GM23338 (cell line): ENCODE results near the gene NUP98. TPM values are rescaled to one million over a fixed set of nuclear protein-coding genes. Genes with fewer than 3 reads are reported as not detected.
"Not testable (repeated sequence)": the region's sequence is repeated elsewhere in the genome, so short reads cannot be mapped to it uniquely, and the experiment has no call there.

Experiments used
- ATAC-seq: fragments of 200-7000 bp; cut with Tn5 transposase; 3 replicates; pipeline ENCODE4 v1.9.1; 2020
- DNase-seq: peaks from one replicate; pipeline ENCODE4 v3.0.0-alpha.2; 2015; ENCODE audit warnings: low spot score
- H2AFZ ChIP-seq: fragments of 200-600 bp; sonication (generic); 2 replicates; pipeline ENCODE4 v1.8.0; 2016; ENCODE audit warnings: antibody characterized with exemption, mild to moderate bottlenecking, moderate library complexity
- H3F3A ChIP-seq: fragments of 200-600 bp; sonication (generic); replicated peaks from 2 replicates; pipeline ENCODE4 v1.8.0; 2017; ENCODE audit warnings: antibody characterized with exemption, mixed run types, low read depth
- H3K27ac ChIP-seq: fragments of 200-600 bp; sonication (generic); 2 replicates; pipeline ENCODE4 v1.6.1; 2016; ENCODE audit warnings: low read depth
- H3K27me3 ChIP-seq: fragments of 200-600 bp; sonication (generic); 2 replicates; pipeline ENCODE4 v1.8.0; 2016; ENCODE audit warnings: mild to moderate bottlenecking, mixed run types, moderate library complexity; ENCODE audit not compliant: insufficient read depth
- H3K36me3 ChIP-seq: fragments of 200-600 bp; sonication (generic); 2 replicates; pipeline ENCODE4 v1.8.0; 2016; ENCODE audit warnings: mild to moderate bottlenecking; ENCODE audit not compliant: insufficient read depth
- H3K4me1 ChIP-seq: fragments of 200-600 bp; sonication (generic); 2 replicates; pipeline ENCODE4 v1.8.0; 2016; ENCODE audit warnings: mild to moderate bottlenecking, moderate library complexity; ENCODE audit not compliant: insufficient read depth
- H3K4me2 ChIP-seq: fragments of 200-600 bp; sonication (generic); 2 replicates; pipeline ENCODE4 v1.7.1; 2017; ENCODE audit warnings: mixed run types
- H3K4me3 ChIP-seq: fragments of 200-600 bp; sonication (generic); 2 replicates; pipeline ENCODE4 v1.6.1; 2016; ENCODE audit warnings: mixed run types
- H3K79me2 ChIP-seq: fragments of 200-600 bp; sonication (generic); replicated peaks from 2 replicates; pipeline ENCODE4 v1.8.0; 2017; ENCODE audit warnings: mild to moderate bottlenecking; ENCODE audit not compliant: insufficient read depth
- H3K9me2 ChIP-seq: fragments of 200-600 bp; sonication (generic); 2 replicates; pipeline ENCODE4 v1.8.0; 2017; ENCODE audit not compliant: insufficient read depth
- H4K20me1 ChIP-seq: fragments of 200-600 bp; sonication (generic); replicated peaks from 2 replicates; pipeline ENCODE4 v1.8.0; 2017; ENCODE audit warnings: mild to moderate bottlenecking; ENCODE audit not compliant: insufficient read depth
- H3K27ac Mint-ChIP-seq: 2 replicates; pipeline ENCODE4 v1.8.0; 2020; ENCODE audit warnings: inconsistent platforms, mild to moderate bottlenecking, moderate library complexity, mixed read lengths
- H3K27me3 Mint-ChIP-seq: 3 replicates; pipeline ENCODE4 v1.8.0; 2022; ENCODE audit warnings: low read depth, mild to moderate bottlenecking, moderate library complexity, mixed read lengths, inconsistent platforms; ENCODE audit not compliant: insufficient read depth, poor library complexity
- H3K36me3 Mint-ChIP-seq: 3 replicates; pipeline ENCODE4 v1.8.0; 2021; ENCODE audit warnings: low read depth, mild to moderate bottlenecking, inconsistent platforms, moderate library complexity, mixed read lengths
- H3K4me1 Mint-ChIP-seq: 3 replicates; pipeline ENCODE4 v1.8.0; 2020; ENCODE audit warnings: mild to moderate bottlenecking, inconsistent platforms, mixed read lengths
- H3K4me3 Mint-ChIP-seq: 3 replicates; pipeline ENCODE4 v1.8.0; 2021; ENCODE audit warnings: moderate library complexity, mild to moderate bottlenecking, inconsistent platforms, mixed read lengths
- H3K9me3 Mint-ChIP-seq: 3 replicates; pipeline ENCODE4 v1.8.0; 2020; ENCODE audit warnings: moderate library complexity, mild to moderate bottlenecking, inconsistent platforms, mixed read lengths
- CREB1 ChIP-seq: fragments of 250-450 bp; sonication (Bioruptor Pico); IDR thresholded peaks from 2 replicates; pipeline ENCODE4 v1.5.0; 2020; ENCODE audit warnings: low read depth, mild to moderate bottlenecking, moderate library complexity
- EZH2 ChIP-seq: fragments of 200-600 bp; sonication (generic); IDR thresholded peaks from one replicate; pipeline ENCODE4 v1.8.0; 2017; ENCODE audit warnings: antibody characterized with exemption, mild to moderate bottlenecking, low read depth; ENCODE audit not compliant: unreplicated experiment
- EZH2phosphoT487 ChIP-seq: fragments of 200-600 bp; sonication (generic); IDR thresholded peaks from one replicate; pipeline ENCODE4 v1.8.1; 2018; ENCODE audit warnings: antibody characterized with exemption; ENCODE audit not compliant: unreplicated experiment
- JUNB ChIP-seq: IDR thresholded peaks from one replicate; pipeline ENCODE4 v1.6.1; 2016; ENCODE audit warnings: antibody characterized with exemption; ENCODE audit not compliant: unreplicated experiment
- NANOG ChIP-seq: IDR thresholded peaks from 2 replicates; pipeline ENCODE4 v1.6.1; 2016; ENCODE audit warnings: antibody characterized with exemption, borderline replicate concordance
- ZNF331 ChIP-seq: fragments of 250-450 bp; sonication (Bioruptor Pico); IDR thresholded peaks from 2 replicates; pipeline ENCODE4 v1.5.0; 2020; ENCODE audit warnings: low read depth, mild to moderate bottlenecking, moderate library complexity
- polyA plus RNA-seq: library from polyadenylated mRNA; unstranded; fragments of >200 nt; fragmentation: Nextera tagmentation; extraction: Ambion mirVana; gene quantifications from 2 replicates; pipeline ENCODE4 v1.2.1, GENCODE V29; 2016
- total RNA-seq: library from RNA; depleted of rRNA; stranded (reverse); fragments of >200 nt; shearing (Covaris generic); gene quantifications from 2 replicates; pipeline ENCODE4 v1.2.3, GENCODE V29; 2014
- TF ChIP-seq, protein P1 (sequence below): fragments of 250-450 bp; sonication (Bioruptor Pico); IDR thresholded peaks from 2 replicates; pipeline ENCODE4 v1.5.0; 2020; ENCODE audit warnings: mild to moderate bottlenecking, moderate library complexity

Gene NUP98
- total and polyA plus RNA-seq, 2 experiments from 2014 or later: 23.9 to 174 TPM

DNA sequence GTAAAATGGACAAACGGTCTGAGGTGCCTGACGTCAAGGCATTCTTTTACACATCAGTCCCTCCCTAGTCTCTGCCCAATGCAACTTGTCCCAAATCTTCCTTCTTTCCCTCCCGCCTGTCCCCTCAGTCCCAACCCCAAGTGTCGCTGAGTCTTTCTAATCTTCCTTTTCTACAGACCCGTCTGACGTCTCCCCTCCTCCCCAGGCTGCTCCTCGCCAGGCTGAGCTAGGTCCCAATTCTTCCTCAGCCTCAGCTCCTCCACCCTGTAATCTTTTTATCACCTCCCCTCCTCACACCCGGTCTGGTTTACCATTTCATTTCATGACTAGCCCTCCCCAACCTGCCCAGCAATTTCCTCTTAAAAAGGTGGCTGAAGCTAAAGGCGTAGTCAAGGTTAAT lies 148.0 kb downstream of the NUP98 start:
- not testable (repeated sequence) for H3K79me2 ChIP-seq, H3K27ac Mint-ChIP-seq, H3K27ac ChIP-seq, H4K20me1 ChIP-seq, H3K4me1 Mint-ChIP-seq, H2AFZ ChIP-seq, H3F3A ChIP-seq, H3K4me3 ChIP-seq, H3K9me2 ChIP-seq, H3K27me3 ChIP-seq, H3K4me2 ChIP-seq, ATAC-seq, DNase-seq, H3K4me1 ChIP-seq, H3K4me3 Mint-ChIP-seq, H3K36me3 ChIP-seq
- Mint-ChIP-seq H3K27me3 (peaks cover 12% of the 10 kb centered on the region), H3K9me3 (peaks cover 40% of the 10 kb centered on the region), H3K36me3 (peaks cover 26% of the 10 kb centered on the region)

DNA sequence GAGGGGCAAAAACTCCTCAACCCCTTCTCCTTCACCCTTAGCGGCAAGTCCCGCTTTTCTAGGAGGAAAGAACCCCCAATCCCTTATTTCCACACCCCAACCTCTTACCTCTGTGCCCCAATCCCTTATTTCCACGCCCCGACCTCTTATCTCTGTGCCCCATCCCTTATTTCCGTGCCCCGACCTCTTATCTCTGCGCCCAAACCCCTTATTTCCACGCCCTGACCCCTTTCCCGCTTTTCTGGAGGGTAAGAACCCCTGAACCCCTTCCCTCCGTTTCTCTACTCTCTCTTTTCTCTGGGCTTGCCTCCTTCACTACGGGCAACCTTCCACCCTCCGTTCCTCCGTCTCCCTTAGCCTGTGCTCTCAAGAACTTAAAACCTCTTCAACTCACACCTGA lies 148.5 kb downstream of the NUP98 start:
- H3K36me3 ChIP-seq, H3K27ac Mint-ChIP-seq, H3K27ac ChIP-seq, H3K79me2 ChIP-seq, H3K4me2 ChIP-seq, H3K4me1 ChIP-seq, H4K20me1 ChIP-seq, H3K27me3 ChIP-seq, H3K4me1 Mint-ChIP-seq, H3F3A ChIP-seq, DNase-seq, H3K4me3 Mint-ChIP-seq, H2AFZ ChIP-seq, H3K4me3 ChIP-seq, ATAC-seq, H3K9me2 ChIP-seq: not testable (repeated sequence)
- H3K9me3 Mint-ChIP-seq: peaks cover 42% of the 10 kb centered on the region
- peaks cover 12% of the 10 kb centered on the region for H3K27me3 Mint-ChIP-seq
- peaks cover 28% of the 10 kb centered on the region for H3K36me3 Mint-ChIP-seq

DNA sequence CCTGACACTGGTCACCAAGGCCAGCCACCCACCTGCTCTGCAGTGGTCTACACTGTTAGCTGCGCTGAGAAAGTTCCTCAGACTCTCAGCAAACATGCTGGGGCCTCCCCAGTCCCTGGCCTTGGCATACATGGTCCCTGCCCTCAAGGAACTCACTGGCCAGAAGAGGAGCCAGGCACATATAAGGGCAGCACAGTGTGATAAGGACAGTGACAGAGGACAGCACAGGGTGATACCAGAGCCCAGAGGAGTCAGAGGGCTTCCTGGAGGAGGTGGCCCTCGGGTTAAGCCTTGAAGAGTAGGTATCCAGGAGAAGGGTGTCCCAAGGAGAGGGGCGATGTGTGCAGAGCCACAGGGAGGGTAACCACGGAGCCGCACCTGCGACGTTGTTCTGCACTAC lies 151.8 kb downstream of the NUP98 start:
- Histone ChIP-seq H3F3A (peaks cover 12% of the 10 kb centered on the region; the same call in 1 of the 2 replicates), H3K36me3 (no peaks in the 10 kb centered on the region), H3K27me3 (peaks cover 8% of the 10 kb centered on the region; the same call in 1 of the 2 replicates), H3K79me2 (no peaks in the 10 kb centered on the region), H3K9me2 (no peaks in the 10 kb centered on the region), H3K4me3 (no peak overlapping the region), H3K4me2 (no peak overlapping the region), H4K20me1 (no peaks in the 10 kb centered on the region), H3K27ac (no peak overlapping the region), H2AFZ (no peak overlapping the region), H3K4me1 (no peaks in the 10 kb centered on the region; the same call in 1 of the 2 replicates)
- Mint-ChIP-seq H3K36me3 (peaks cover 28% of the 10 kb centered on the region), H3K4me1 (peaks cover 13% of the 10 kb centered on the region), H3K9me3 (peaks cover 48% of the 10 kb centered on the region), H3K27me3 (peaks cover 27% of the 10 kb centered on the region), H3K4me3 (no peak overlapping the region), H3K27ac (no peak overlapping the region)
- DNase-seq: no peak
- ATAC-seq: no peak
- TF ChIP-seq EZH2 (no peak), JUNB (no peak)

DNA sequence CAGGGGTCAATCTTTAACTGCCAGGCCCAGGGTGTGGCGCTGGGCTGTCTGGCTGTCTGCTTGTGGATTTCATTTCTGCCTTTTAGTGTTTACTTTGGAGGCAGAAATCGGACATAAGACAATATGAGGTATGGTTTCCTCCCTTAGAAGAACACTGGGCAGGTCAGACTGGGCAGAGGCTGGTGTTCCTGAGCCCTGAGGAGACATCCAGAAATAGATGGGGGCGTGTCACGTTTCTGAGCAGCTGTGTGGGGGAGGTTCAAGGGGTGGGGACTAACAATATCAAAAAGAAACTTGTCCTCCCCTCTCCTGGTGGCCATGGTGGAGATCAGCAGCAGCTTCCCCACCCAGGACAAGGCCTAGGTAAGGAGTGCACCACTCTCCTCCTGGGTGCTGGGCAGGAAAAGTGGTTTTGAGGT lies 152.5 kb downstream of the NUP98 start, which contains the start of gene ART1:
Gene ART1, plus strand, starts transcription at position 312 of the 419 bp plus-strand sequence. CDS start 14,086 bp downstream, outside the sequence.
- H3K27ac ChIP-seq: no peak within 1 kb of the TSS
- no peaks in the 10 kb centered on the region for H3K36me3 ChIP-seq
- peaks cover 8% of the 10 kb centered on the region; the same call in 1 of the 2 replicates for H3K27me3 ChIP-seq
- H3K27me3 Mint-ChIP-seq: peaks cover 31% of the 10 kb centered on the region
- no peaks in the 10 kb centered on the region for H4K20me1 ChIP-seq
- H3K27ac Mint-ChIP-seq: no peak within 1 kb of the TSS
- ATAC-seq (no peak), DNase-seq (no peak)
- H3K4me1 Mint-ChIP-seq: peaks cover 13% of the 10 kb centered on the region
- H3K9me3 Mint-ChIP-seq: peaks cover 47% of the 10 kb centered on the region
- H3K9me2 ChIP-seq: no peaks in the 10 kb centered on the region
- no peak within 1 kb of the TSS for H3K4me3 ChIP-seq
- no peak within 1 kb of the TSS for H2AFZ ChIP-seq
- no peak within 1 kb of the TSS for H3K4me3 Mint-ChIP-seq
- no peaks in the 10 kb centered on the region for H3K79me2 ChIP-seq
- H3F3A ChIP-seq: peaks cover 12% of the 10 kb centered on the region; the same call in 1 of the 2 replicates
- H3K4me2 ChIP-seq: no peak within 1 kb of the TSS
- peaks cover 28% of the 10 kb centered on the region for H3K36me3 Mint-ChIP-seq
- H3K4me1 ChIP-seq: no peaks in the 10 kb centered on the region; the same call in 1 of the 2 replicates
- TF ChIP-seq, protein P1, sequence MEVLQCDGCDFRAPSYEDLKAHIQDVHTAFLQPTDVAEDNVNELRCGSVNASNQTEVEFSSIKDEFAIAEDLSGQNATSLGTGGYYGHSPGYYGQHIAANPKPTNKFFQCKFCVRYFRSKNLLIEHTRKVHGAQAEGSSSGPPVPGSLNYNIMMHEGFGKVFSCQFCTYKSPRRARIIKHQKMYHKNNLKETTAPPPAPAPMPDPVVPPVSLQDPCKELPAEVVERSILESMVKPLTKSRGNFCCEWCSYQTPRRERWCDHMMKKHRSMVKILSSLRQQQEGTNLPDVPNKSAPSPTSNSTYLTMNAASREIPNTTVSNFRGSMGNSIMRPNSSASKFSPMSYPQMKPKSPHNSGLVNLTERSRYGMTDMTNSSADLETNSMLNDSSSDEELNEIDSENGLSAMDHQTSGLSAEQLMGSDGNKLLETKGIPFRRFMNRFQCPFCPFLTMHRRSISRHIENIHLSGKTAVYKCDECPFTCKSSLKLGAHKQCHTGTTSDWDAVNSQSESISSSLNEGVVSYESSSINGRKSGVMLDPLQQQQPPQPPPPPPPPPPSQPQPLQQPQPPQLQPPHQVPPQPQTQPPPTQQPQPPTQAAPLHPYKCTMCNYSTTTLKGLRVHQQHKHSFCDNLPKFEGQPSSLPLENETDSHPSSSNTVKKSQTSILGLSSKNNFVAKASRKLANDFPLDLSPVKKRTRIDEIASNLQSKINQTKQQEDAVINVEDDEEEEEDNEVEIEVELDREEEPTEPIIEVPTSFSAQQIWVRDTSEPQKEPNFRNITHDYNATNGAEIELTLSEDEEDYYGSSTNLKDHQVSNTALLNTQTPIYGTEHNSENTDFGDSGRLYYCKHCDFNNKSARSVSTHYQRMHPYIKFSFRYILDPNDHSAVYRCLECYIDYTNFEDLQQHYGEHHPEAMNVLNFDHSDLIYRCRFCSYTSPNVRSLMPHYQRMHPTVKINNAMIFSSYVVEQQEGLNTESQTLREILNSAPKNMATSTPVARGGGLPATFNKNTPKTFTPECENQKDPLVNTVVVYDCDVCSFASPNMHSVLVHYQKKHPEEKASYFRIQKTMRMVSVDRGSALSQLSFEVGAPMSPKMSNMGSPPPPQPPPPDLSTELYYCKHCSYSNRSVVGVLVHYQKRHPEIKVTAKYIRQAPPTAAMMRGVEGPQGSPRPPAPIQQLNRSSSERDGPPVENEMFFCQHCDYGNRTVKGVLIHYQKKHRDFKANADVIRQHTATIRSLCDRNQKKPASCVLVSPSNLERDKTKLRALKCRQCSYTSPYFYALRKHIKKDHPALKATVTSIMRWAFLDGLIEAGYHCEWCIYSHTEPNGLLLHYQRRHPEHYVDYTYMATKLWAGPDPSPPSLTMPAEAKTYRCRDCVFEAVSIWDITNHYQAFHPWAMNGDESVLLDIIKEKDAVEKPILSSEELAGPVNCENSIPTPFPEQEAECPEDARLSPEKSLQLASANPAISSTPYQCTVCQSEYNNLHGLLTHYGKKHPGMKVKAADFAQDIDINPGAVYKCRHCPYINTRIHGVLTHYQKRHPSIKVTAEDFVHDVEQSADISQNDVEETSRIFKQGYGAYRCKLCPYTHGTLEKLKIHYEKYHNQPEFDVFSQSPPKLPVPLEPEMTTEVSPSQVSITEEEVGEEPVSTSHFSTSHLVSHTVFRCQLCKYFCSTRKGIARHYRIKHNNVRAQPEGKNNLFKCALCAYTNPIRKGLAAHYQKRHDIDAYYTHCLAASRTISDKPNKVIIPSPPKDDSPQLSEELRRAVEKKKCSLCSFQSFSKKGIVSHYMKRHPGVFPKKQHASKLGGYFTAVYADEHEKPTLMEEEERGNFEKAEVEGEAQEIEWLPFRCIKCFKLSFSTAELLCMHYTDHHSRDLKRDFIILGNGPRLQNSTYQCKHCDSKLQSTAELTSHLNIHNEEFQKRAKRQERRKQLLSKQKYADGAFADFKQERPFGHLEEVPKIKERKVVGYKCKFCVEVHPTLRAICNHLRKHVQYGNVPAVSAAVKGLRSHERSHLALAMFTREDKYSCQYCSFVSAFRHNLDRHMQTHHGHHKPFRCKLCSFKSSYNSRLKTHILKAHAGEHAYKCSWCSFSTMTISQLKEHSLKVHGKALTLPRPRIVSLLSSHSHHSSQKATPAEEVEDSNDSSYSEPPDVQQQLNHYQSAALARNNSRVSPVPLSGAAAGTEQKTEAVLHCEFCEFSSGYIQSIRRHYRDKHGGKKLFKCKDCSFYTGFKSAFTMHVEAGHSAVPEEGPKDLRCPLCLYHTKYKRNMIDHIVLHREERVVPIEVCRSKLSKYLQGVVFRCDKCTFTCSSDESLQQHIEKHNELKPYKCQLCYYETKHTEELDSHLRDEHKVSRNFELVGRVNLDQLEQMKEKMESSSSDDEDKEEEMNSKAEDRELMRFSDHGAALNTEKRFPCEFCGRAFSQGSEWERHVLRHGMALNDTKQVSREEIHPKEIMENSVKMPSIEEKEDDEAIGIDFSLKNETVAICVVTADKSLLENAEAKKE: no peak
- TF ChIP-seq CREB1 (CRISPR knock-in tag): no peak
- no peak for TF ChIP-seq EZH2phosphoT487
- no peak for TF ChIP-seq NANOG
- no peak for TF ChIP-seq ZNF331 (CRISPR knock-in tag)
